Endothelial cell of umbilical vein (primary cell): Measurements from ENCODE around the gene TAMALIN. TPM values are rescaled to one million over a fixed set of nuclear protein-coding genes. Genes with fewer than 3 reads are reported as not detected.

Experiments used
- Bru-seq: library from RNA; stranded (reverse); fragments of 400-500 nt; gene quantifications from one replicate; lab custom pipeline; 2021; lab: Mats Ljungman, UMichigan
- BruChase-seq, 2 experiments: library from RNA; stranded (reverse); fragments of 400-500 nt; gene quantifications; one replicate each; lab custom pipeline; 2021; lab: Mats Ljungman, UMichigan
- BruUV-seq: library from RNA; stranded (reverse); fragments of 400-500 nt; replicated peaks from 2 replicates; lab custom pipeline; 2021; lab: Mats Ljungman, UMichigan
- CTCF ChIA-PET: fragments of 300-600, 350-600 bp; sonication (Branson Sonifier 250); formaldehyde crosslinking; loops from one replicate; lab custom pipeline; 2021; ENCODE audit warnings: antibody characterized with exemption, inconsistent platforms; lab: Charles Lee
- POLR2A ChIA-PET: fragments of 300-600, 350-600 bp; sonication (Branson Sonifier 250); formaldehyde crosslinking; loops from one replicate; lab custom pipeline; 2021; ENCODE audit warnings: antibody characterized with exemption, inconsistent platforms; lab: Charles Lee
- DNase-seq: peaks from one replicate; pipeline ENCODE4 v3.0.0-alpha.2; 2011; ENCODE audit warnings: low read depth, low spot score
- FAIRE-seq: peaks from 2 replicates; lab custom pipeline; 2011; peaks lifted over from hg19 to GRCh38; lab: Jason Lieb, UNC
- H2AFZ ChIP-seq: 2 replicates; pipeline ENCODE4 v1.6.0; 2012; ENCODE audit warnings: low read depth, low read length, control low read depth, inconsistent platforms
- H3K27ac ChIP-seq: 2 replicates; pipeline ENCODE4 v1.5.1; 2011; ENCODE audit warnings: low read depth, mild to moderate bottlenecking, control low read depth, low read length, moderate library complexity; ENCODE audit not compliant: insufficient read depth
- H3K27me3 ChIP-seq, 2 experiments: 2 replicates each; pipeline versions ENCODE4 v1.6.0 to v1.6.1; 2011; ENCODE audit warnings: low read length in 2 of 2, mixed read lengths in 1 of 2; ENCODE audit not compliant: control insufficient read depth in 2 of 2, insufficient read depth in 2 of 2
- H3K36me3 ChIP-seq, 2 experiments: 2 replicates in 1 of 2; 3 replicates in 1 of 2; pipeline ENCODE4 v1.5.1; 2011; ENCODE audit warnings: low read length in 2 of 2, mild to moderate bottlenecking in 1 of 2, moderate library complexity in 1 of 2; ENCODE audit not compliant: control insufficient read depth in 2 of 2, insufficient read depth in 2 of 2; ENCODE audit errors: extremely low read depth in 1 of 2
- H3K4me1 ChIP-seq: 3 replicates; pipeline ENCODE4 v1.5.1; 2011; ENCODE audit warnings: mild to moderate bottlenecking, low read length; ENCODE audit not compliant: control insufficient read depth, insufficient read depth; ENCODE audit errors: extremely low read depth
- H3K4me2 ChIP-seq: 2 replicates; pipeline ENCODE4 v1.6.1; 2011; ENCODE audit warnings: low read length, control low read depth, mixed read lengths; ENCODE audit not compliant: insufficient read depth
- H3K4me3 ChIP-seq, 3 experiments: fragments of 200-600 bp in 1 of 3; sonication (generic), shearing (Covaris generic) in 1 of 3; replicated peaks in 1 of 3; 2 replicates each; pipeline ENCODE4 v1.5.1; 2011 to 2016; ENCODE audit warnings: control low read depth in 3 of 3, low read length in 3 of 3, mild to moderate bottlenecking in 2 of 3, inconsistent platforms in 1 of 3, low read depth in 1 of 3, moderate library complexity in 1 of 3; ENCODE audit not compliant: insufficient read depth in 1 of 3
- H3K79me2 ChIP-seq: 2 replicates; pipeline ENCODE4 v1.6.0; 2012; ENCODE audit warnings: low read length, inconsistent platforms; ENCODE audit not compliant: control insufficient read depth, insufficient read depth
- H3K9ac ChIP-seq: replicated peaks from 2 replicates; pipeline ENCODE3; 2011; ENCODE audit warnings: low read length, control low read depth; ENCODE audit not compliant: insufficient read depth; ENCODE audit errors: extremely low read depth
- H3K9me1 ChIP-seq: replicated peaks from 3 replicates; pipeline ENCODE4 v1.6.0; 2011; ENCODE audit warnings: mild to moderate bottlenecking, low read length; ENCODE audit not compliant: control insufficient read depth, insufficient read depth; ENCODE audit errors: extremely low read depth
- H3K9me3 ChIP-seq: replicated peaks from 2 replicates; pipeline ENCODE4 v1.5.1; 2012; ENCODE audit warnings: low read length, inconsistent platforms; ENCODE audit not compliant: control insufficient read depth, insufficient read depth
- H4K20me1 ChIP-seq: replicated peaks from 2 replicates; pipeline ENCODE3; 2011; ENCODE audit warnings: mild to moderate bottlenecking, low read length; ENCODE audit not compliant: control insufficient read depth, insufficient read depth; ENCODE audit errors: extremely low read depth
- EZH2 ChIP-seq: IDR thresholded peaks from 2 replicates; pipeline ENCODE4 v1.6.1; 2012; ENCODE audit warnings: borderline replicate concordance, low read depth, mild to moderate bottlenecking, moderate library complexity, low read length, inconsistent platforms; ENCODE audit not compliant: severe bottlenecking
- FOS ChIP-seq: IDR thresholded peaks from 2 replicates; pipeline ENCODE4 v1.6.1; 2011; ENCODE audit warnings: mild to moderate bottlenecking, low read length, moderate library complexity, borderline replicate concordance; ENCODE audit not compliant: insufficient read depth
- JUN ChIP-seq: IDR thresholded peaks from 2 replicates; pipeline ENCODE4 v1.6.1; 2011; ENCODE audit warnings: borderline replicate concordance, low read depth; ENCODE audit not compliant: insufficient read length, insufficient read depth
- POLR2A ChIP-seq: IDR thresholded peaks from 2 replicates; pipeline ENCODE4 v1.6.1; 2012; ENCODE audit warnings: low read depth, mild to moderate bottlenecking, control low read depth, low read length
- POLR2AphosphoS5 ChIP-seq: IDR thresholded peaks from 2 replicates; pipeline ENCODE4 v1.6.1; 2012; ENCODE audit warnings: low read depth, mild to moderate bottlenecking, control low read depth, low read length, moderate library complexity; ENCODE audit not compliant: insufficient read depth
- dilution Hi-C: fragments of 300-500 bp; cut with MboI; formaldehyde crosslinking; loops from one replicate; pipeline ENCODE4 v1.15.0; 2019; ENCODE audit warnings: low sequenced_read_pairs; ENCODE audit not compliant: extremely low pct_ligation_motif_present
- intact Hi-C: fragments of 100-400 bp; cut with micrococcal nuclease; formaldehyde crosslinking; loops from one replicate; pipeline ENCODE4 v1.10.0; 2022
- long read RNA-seq: library from polyadenylated mRNA; stranded (forward); transcript quantifications from one replicate; pipeline ENCODE4 v2.0.0, GENCODE V29; 2021
- polyA minus RNA-seq, 3 experiments: library from RNA; depleted of rRNA, polyadenylated mRNA; stranded (reverse); fragments of >200 nt; gene quantifications; 1 replicate in 1 of 3; 2 replicates in 2 of 3; pipeline ENCODE4 v1.2.3, GENCODE V29; 2011
- polyA plus RNA-seq, 4 experiments: library from polyadenylated mRNA; depleted of rRNA in 3 of 4; stranded (reverse) in 3 of 4; unstranded in 1 of 4; fragments of >200 nt; gene quantifications; 2 replicates each; pipeline versions ENCODE4 v1.2.1 to v1.2.3, GENCODE V29; 2011 to 2012; ENCODE audit warnings: missing spikeins in 1 of 4
- total RNA-seq: library from RNA; stranded (reverse); gene quantifications from 2 replicates; pipeline ENCODE4 v1.2.3, GENCODE V29; 2021
- TF ChIP-seq, protein P1 (sequence below): IDR thresholded peaks from 2 replicates; pipeline ENCODE4 v1.6.1; 2011; ENCODE audit not compliant: insufficient read depth, insufficient read length

The TAMALIN gene
- total RNA-seq: 87.5 and 88.4 TPM in 2 replicates
- 50.0 and 53.3 TPM in 2 replicates for polyA plus RNA-seq
- 42.2 and 64.7 TPM in 2 replicates for polyA plus RNA-seq (2011; cell fraction: cytosol; rRNA removed)
- 85.1 and 86.5 TPM in 2 replicates for polyA plus RNA-seq (2011; cell fraction: nucleus; rRNA removed)
- 68.4 and 77.9 TPM in 2 replicates for polyA plus RNA-seq (2012)
- polyA minus RNA-seq: 42.6 and 64.3 TPM in 2 replicates
- 0.51 TPM for polyA minus RNA-seq (2011; cell fraction: cytosol; rRNA and poly(A)+ RNA removed)
- polyA minus RNA-seq (2011; cell fraction: nucleus; rRNA and poly(A)+ RNA removed): 27.5 and 38.0 TPM in 2 replicates
- percentile 79 among the genes with signal in this experiment for Bru-seq, nascent RNA
- percentile 86 among the genes with signal in this experiment for BruChase-seq, experiment 1, labeled RNA remaining after a 6-hour chase
- BruChase-seq, experiment 2, labeled RNA remaining after a 2-hour chase: percentile 95 among the genes with signal in this experiment
- long read RNA-seq, transcript GRASP-201 (8 exons, 1,933 nt): major isoform, 19 of 44 reads
- long read RNA-seq, partial matches to known transcripts: 2 of 44 reads
- long read RNA-seq, other reads (novel, unspliced or antisense): 22 of 44 reads

DNA sequence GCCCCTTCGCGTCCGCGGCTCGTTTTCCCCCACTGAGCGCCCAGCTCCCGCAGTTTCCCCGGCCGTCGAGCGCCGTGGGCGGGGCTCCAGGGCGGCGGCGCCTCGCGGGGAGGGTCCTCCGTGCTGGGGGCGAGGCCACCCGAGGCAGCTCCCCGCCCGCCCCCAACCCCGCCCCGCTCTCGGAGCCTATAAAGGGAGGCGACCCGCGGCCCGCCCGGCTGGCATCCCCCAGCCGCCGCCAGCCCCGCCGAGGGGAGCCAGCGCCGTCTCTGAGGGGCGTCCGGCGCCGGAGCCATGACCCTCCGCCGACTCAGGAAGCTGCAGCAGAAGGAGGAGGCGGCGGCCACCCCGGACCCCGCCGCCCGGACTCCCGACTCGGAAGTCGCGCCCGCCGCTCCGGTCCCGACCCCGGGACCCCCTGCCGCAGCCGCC, at the start of gene TAMALIN:
Gene TAMALIN, plus strand, starts transcription at position 221 of the 432 bp plus-strand sequence. Its CDS starts 74 bp downstream, at position 295.
- H3K27me3 ChIP-seq: no peaks in the 10 kb centered on the region
- H3K79me2 ChIP-seq: peaks cover 32% of the 10 kb centered on the region
- no peaks in the 10 kb centered on the region for H3K9me1 ChIP-seq
- peak within 1 kb of the TSS; percentile 78 for H3K27ac ChIP-seq
- no peaks in the 10 kb centered on the region for H3K9me3 ChIP-seq
- H4K20me1 ChIP-seq: no peaks in the 10 kb centered on the region
- dilution Hi-C loops: no loop called here
- POLR2A ChIA-PET: interaction anchor here (0.6 to 5.8 kb wide), 29 partner anchors 9 to 998 kb away, joined by 3 to 221 read pairs (median 4); partner anchors contain the start of genes ANKRD33, ATG101 and NR4A1
- peak within 1 kb of the TSS; percentile 72 to 95 (median 83) for H3K4me3 ChIP-seq
- DNase-seq: peak; percentile 84
- no TSS peak for BruUV-seq
- peak; percentile 85 for FAIRE-seq
- H2AFZ ChIP-seq: no peak within 1 kb of the TSS
- TF ChIP-seq POLR2AphosphoS5 (peak; percentile 99), EZH2 (no peak), JUN (no peak), POLR2A (peak; percentile 98), FOS (no peak)
- TF ChIP-seq, protein P1, sequence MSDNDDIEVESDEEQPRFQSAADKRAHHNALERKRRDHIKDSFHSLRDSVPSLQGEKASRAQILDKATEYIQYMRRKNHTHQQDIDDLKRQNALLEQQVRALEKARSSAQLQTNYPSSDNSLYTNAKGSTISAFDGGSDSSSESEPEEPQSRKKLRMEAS: no peak
- intact Hi-C loops: no loop called here
- H3K9ac ChIP-seq: peak within 1 kb of the TSS; percentile 93
- peaks cover 42% of the 10 kb centered on the region for H3K4me1 ChIP-seq
- CTCF ChIA-PET: interaction anchor here (0.8 to 11.4 kb wide), 4 partner anchors 14 to 76 kb away, joined by 4 to 946 read pairs (median 7); no protein-coding TSS in a partner anchor
- H3K36me3 ChIP-seq: peaks cover 11 to 12% of the 10 kb centered on the region in 2 experiments
- peak within 1 kb of the TSS; percentile 68 for H3K4me2 ChIP-seq
